Colon (tissue), 2 donors: ENCODE data around the gene POLR2L.

ENCODE experiments used
- FAIRE-seq: peaks from 2 replicates; lab custom pipeline; 2012; peaks lifted over from hg19 to GRCh38; lab: Jason Lieb, UNC
- donor health status: control.
- donor health status: control.

The POLR2L gene

GRCh38 chr11:826227-826621 is 16.1 kb downstream of the POLR2L start:
- no peak for FAIRE-seq

GRCh38 chr11:825366-826226 is 16.7 kb downstream of the POLR2L start:
- FAIRE-seq = no peak

- no peak for FAIRE-seq
Measured at GRCh38 chr11:824942-825341, 17.4 kb downstream of the POLR2L start.

- no peak for FAIRE-seq
Measured at GRCh38 chr11:824292-824880, 17.9 kb downstream of the POLR2L start.

GRCh38 chr11:823441-824291 is 18.7 kb downstream of the POLR2L start:
- FAIRE-seq = no peak

- FAIRE-seq = no peak
Measured at GRCh38 chr11:821512-822371, 20.6 kb downstream of the POLR2L start.

DNA sequence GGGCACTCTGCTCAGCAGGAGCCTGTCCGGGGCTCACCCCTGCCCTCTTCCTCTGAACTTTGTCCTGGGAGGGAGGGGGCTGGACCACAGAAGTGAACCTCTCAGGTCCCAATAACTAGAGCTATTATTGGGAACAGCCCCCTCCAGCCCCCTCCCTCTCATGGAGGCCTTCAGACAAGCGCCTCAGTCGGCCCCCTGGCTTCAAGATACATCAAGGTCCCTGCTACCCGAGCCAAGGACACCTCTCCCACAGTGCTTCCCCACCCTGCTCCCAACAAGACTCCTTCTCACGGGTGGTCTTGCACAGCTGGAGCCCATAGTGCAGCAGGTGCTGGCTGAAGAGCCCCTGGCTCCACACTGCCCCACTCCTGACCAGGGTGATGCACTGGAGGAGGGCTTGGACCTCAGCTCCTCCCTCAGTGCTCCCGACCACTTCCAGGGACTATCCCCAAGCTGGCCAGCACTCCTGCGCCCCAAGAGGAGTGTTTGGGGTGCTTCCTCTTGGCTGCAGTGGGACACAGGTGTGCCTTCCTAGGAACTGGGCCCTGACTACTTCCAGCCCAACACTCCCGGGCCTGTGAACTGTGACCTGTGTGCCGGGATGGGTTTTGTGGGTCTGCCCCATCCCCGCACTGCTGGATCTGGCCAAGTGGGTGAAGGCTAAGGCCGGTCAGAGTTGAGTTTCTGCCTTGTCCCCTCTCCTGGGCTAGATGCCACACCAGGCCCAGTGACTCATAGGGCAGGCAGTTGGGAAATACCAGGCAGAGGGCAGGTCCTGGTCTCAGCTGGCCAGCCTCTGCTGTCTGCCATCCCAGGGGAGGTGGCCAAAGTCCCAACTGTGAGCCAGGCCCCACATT is 21.4 kb downstream of the POLR2L start:
- FAIRE-seq = no peak

DNA sequence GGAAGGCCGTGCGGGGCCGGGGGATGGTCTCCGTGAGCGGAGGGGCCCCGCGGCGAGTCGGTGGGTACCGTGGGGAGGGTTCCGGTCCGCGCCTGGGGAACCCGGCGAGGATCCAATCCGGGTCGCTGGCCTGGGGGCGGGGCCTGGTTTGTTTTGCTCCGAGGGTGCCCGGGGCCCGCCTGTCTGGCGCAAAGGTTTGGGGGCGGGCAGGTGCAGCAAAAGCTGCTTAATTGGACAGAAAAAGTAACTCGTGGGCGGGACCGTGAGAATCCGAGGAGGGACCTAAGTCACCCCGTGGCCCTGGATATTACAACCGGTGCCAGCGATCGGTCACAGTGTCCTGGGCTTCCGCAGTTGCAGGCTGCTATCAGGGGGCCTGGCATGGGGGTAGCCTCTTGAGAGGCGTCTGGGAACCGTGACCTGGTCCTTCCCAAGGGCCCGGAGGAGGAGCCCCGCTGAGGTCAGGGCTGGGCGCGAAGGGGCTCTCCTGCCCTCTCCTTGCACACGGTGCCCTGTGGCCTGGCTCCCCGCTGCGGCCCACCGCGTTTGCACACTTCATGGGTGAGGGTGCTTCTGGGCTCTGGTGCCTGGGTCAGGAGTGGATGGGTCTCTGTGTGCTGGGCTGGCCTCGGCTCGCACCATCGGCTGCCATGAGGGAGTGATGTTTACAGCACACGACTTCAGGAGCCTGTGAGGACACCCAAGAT is 22.2 kb downstream of the POLR2L start:
- no peak for FAIRE-seq

DNA sequence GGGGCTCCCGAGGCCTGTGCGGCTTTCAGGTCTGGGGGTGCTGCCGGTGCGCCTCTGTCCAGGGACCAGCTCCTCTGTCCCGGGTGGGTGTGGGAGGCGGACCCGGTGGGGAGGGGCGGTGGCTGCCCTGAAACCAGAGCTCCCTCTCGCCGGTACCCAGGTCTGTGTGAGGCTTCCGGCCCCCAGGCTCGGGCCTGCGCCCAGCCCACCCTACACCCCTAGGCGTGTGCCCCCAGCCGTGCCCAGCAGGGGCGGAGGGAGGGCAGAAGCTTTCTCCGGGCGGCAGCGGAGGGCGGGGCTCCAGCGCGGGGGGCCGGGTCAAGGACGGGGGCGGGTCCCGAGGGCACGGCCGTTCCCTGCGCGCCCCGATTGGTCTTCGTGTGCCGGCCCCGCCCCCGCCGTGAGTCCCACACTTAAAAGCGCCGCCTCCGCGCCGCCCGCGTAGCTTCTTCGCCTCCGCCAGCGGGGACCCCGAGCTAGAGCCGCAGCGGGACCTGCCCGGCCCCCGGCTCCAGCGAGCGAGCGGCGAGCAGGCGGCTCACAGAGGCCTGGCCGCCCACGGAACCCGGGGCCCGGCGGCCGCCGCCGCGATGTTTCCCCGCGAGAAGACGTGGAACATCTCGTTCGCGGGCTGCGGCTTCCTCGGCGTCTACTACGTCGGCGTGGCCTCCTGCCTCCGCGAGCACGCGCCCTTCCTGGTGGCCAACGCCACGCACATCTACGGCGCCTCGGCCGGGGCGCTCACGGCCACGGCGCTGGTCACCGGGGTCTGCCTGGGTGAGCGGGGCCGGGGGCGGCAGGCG is 23.0 kb downstream of the POLR2L start:
- FAIRE-seq = no peak

DNA sequence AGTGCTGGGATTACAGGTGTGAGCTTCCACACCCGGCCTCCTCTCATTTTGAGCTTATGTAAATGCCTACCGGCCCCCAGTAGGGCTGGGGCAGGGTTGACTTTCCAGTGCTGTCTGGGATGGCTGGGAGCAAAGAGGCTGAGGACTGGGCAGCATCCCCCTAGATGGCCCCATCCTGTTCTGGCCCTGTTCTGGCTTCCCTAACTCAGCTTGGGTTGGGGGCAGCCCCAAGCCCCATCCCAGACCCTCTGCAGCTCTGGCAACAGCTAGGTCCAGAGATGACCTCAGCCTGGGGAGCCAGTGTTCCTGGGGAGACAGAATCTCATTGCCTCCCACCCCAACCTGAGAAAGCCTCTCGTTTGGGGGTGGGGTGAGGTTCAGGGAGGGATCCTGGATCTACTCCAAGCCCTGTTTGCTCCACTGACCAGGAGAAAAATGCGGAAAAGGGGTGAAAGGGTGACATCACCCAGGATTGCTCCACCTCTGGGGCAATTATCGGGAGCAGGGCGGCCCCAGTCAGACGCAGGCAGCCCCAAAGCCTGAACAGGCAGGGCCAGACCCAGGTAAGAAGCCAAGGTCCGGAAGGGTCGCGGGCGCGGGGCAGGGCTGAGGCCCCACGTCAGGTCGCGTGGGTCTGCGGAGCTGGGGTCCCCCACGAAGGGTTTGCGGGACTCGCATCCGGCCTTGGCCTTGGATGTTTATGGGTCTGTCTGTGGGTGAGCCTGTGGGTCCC is 23.8 kb downstream of the POLR2L start, which contains the start of gene PNPLA2:
Gene PNPLA2 (plus strand): TSS at position 519 of the 733 bp plus-strand sequence. CDS start 805 bp downstream, outside the sequence.
- no peak for FAIRE-seq

GRCh38 chr11:816433-816779 is 25.9 kb downstream of the POLR2L start:
- FAIRE-seq = no peak

DNA sequence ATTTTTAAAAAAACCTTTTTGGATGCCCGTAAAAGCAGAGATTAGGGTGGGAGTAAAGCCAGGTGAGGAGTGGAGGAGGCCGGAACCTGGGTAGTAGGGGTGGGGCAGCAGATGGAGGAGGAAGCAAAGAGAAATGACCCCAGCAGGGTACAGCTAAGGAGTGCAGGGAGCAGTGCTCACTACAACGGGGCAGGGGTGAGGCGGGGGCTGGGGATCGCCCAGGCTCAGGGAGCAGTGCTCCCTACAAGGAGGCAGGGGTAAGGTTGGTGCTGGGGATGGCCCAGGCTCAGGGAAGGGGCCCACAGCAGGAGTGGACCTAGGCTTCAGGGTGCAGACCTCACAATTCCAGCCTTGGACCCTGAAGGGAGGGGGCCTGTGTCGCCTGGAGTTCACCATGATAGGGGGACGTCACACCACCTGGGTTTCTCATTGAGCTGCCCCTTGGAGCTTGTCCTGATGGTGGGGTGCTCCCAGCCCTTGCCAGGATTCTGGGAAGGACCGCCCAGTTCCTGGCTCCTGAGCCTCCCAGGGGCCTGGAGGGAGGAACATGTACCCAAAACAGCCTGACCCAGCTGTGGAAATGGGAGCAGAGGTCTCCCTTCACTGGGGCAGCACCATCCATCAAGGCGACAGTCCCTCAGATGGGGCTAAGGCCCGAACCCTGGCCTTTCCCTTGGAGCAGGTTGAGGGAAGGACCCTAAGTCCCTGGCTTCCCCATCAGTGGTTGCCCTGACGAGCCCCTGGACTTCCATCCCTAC is 26.5 kb downstream of the POLR2L start:
- no peak for FAIRE-seq

DNA sequence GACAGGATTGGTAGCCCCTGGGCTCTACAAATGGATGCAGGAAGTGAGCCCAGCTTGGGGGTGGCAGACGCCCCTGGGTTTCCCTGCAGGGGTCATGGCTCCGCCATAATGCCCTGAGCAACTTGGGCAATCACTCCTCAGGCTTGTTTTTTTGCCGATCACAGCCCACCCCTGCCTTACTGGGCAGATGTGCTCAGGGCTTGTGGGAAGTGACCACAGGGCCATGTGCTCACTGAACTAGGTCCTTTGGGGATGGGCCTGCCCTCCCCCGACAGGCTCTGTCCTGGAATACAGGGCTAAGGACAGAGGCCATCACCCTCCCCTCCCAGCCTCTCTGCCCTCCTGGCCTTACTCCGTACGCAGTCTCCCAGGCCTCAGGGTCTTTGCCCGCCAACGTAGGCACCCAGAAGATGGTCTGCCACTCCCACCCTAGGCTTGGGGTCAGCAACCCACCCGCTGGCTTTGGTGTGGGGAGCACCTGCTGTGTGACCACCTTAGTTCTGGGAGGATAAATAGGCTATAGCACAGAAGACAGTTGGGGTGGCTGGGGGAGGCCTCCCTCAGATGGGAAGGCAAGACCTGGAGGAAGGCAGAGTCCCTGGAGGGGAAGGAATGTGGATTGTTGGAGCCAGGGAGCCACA is 28.8 kb downstream of the POLR2L start:
- FAIRE-seq = no peak

- no peak for FAIRE-seq
Measured at GRCh38 chr11:813072-813455, 29.3 kb downstream of the POLR2L start.

GRCh38 chr11:812390-812789 is 29.9 kb downstream of the POLR2L start:
- no peak for FAIRE-seq

DNA sequence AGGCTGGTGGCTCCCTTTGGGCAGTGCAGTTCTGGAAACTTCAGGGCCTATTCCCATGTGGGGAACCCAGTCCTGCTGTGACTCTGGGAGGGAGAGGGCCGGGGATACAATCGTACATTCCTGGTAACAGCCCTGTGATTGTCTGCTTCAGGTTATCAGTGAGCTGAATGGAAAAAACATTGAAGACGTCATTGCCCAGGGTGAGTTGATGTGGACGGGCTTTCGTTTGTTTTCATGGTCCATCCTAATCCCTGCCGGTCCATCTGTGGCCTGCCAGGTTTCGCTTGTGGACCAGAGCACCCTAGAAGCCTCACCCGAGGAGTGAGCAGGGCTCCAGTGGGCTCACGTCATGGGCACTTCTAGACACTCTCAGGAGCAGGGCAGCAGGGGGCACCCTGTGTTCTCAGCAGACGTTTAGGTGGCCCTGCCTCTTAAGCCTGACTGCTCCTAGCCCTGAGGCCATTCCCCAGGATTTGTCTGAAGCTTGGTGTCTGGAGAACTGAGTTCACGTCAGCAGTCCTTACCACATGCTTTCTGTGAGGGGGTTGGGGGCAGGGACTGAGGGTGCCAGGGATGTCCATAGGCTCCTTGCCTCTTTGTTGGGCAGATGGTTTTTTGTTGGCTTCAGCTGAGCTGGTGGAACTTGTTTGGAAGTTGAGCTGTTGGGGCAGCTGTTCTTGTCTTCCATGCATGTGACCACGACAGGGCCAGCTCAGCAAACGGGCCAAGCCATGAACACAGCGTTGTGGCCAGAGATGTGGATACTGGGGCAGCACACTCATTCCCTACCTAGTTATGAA is 30.7 kb downstream of the POLR2L start:
- FAIRE-seq = no peak
